ENCODE measurements around the gene ERGIC3.
"Not testable (repeated sequence)": the region's sequence is repeated elsewhere in the genome, so short reads cannot be mapped to it uniquely, and the experiment has no call there.

Gene ERGIC3

DNA sequence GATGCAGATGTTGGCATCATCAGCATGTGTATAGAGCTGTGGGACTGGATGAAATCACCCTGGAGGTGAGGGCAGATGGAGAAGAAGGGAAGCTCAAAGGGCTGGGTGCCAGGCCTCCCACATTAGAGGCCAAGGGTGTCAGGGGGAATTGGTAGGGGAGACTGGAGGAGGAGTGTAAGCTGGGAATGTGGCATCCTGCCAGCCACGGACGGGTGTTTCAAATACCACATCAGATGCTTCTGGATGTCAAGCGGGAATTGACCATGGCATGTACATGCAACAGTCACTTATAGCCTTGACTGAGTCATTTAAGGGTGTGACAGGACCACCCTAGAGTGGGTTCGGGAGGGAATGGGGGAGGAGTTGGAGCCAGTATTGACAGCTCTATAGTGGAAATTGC lies 9.6 kb downstream of the ERGIC3 start:
- Histone ChIP-seq H3K4me2 (ENCODE audit: low read length) (no peak overlapping the region), H2BK5ac (ENCODE audit: low read depth, low read length, poor library complexity) (no peak overlapping the region), H3K4ac (ENCODE audit: low read depth, low read length) (no peak overlapping the region), H2BK12ac (ENCODE audit: low read length) (no peak overlapping the region), H3K23ac (ENCODE audit: low read length) (no peak overlapping the region), H3K14ac (ENCODE audit: low read length) (no peak overlapping the region), H4K8ac (ENCODE audit: low read depth, low read length) (no peak overlapping the region), H3K9ac (ENCODE audit: low read length) (no peak overlapping the region), H3K9me3 (ENCODE audit: insufficient read depth, low read depth, low read length) (no peaks in the 10 kb centered on the region), H3K79me2 (ENCODE audit: control insufficient read depth, insufficient read depth, low read length, poor library complexity) (no peaks in the 10 kb centered on the region), H3K27me3 (ENCODE audit: insufficient read depth, low read length) (no peaks in the 10 kb centered on the region), H2AFZ (ENCODE audit: insufficient read depth, low read length, poor library complexity) (no peak overlapping the region), H2AK5ac (ENCODE audit: low read length) (no peak overlapping the region), H3K18ac (ENCODE audit: low read length) (no peak overlapping the region), H4K12ac (ENCODE audit: low read depth, low read length) (no peak overlapping the region), H2BK120ac (ENCODE audit: insufficient read depth, low read length, poor library complexity) (no peak overlapping the region), H3K27ac (ENCODE audit: low read depth, low read length) (no peak overlapping the region), H3K4me1 (ENCODE audit: control insufficient read depth in 1 of 2, insufficient read depth in 2 of 2, low read length in 2 of 2) (no peaks in the 10 kb centered on the region), H3K79me1 (ENCODE audit: low read length) (no peaks in the 10 kb centered on the region), H3K4me3 (ENCODE audit: low read depth, low read length) (no peak overlapping the region), H3K36me3 (ENCODE audit: control insufficient read depth in 1 of 2, insufficient read depth in 2 of 2, low read length in 2 of 2) (peaks cover 61 to 79% of the 10 kb centered on the region in 2 experiments), H4K91ac (ENCODE audit: low read depth, low read length) (no peak overlapping the region)
- DNase-seq, result no peak
- WGBS (ENCODE audit: extremely low coverage, insufficient coverage, insufficient read length), result no CpG with 5 or more reads among the region's 4 CpGs

GRCh38 chr20:35552914-35553313 lies 11.0 kb downstream of the ERGIC3 start:
- no peak overlapping the region for H3K4ac ChIP-seq (ENCODE audit: low read depth, low read length)
- no peak overlapping the region for H3K23ac ChIP-seq (ENCODE audit: low read length)
- no peaks in the 10 kb centered on the region for H3K79me1 ChIP-seq (ENCODE audit: low read length)
- peaks cover 69 to 82% of the 10 kb centered on the region in 2 experiments for H3K36me3 ChIP-seq (ENCODE audit: control insufficient read depth in 1 of 2, insufficient read depth in 2 of 2, low read length in 2 of 2)
- no peak overlapping the region for H3K18ac ChIP-seq (ENCODE audit: low read length)
- no peak overlapping the region for H3K4me2 ChIP-seq (ENCODE audit: low read length)
- H3K27ac ChIP-seq (ENCODE audit: low read depth, low read length), result no peak overlapping the region
- H3K9ac ChIP-seq (ENCODE audit: low read length), result no peak overlapping the region
- H3K4me3 ChIP-seq (ENCODE audit: low read depth, low read length), result no peak overlapping the region
- no peak overlapping the region for H3K14ac ChIP-seq (ENCODE audit: low read length)
- H3K4me1 ChIP-seq (ENCODE audit: control insufficient read depth in 1 of 2, insufficient read depth in 2 of 2, low read length in 2 of 2), result no peaks in the 10 kb centered on the region
- H3K27me3 ChIP-seq (ENCODE audit: insufficient read depth, low read length), result no peaks in the 10 kb centered on the region
- no peak overlapping the region for H2AFZ ChIP-seq (ENCODE audit: insufficient read depth, low read length, poor library complexity)
- H2BK120ac ChIP-seq (ENCODE audit: insufficient read depth, low read length, poor library complexity), result no peak overlapping the region
- no peak overlapping the region for H2AK5ac ChIP-seq (ENCODE audit: low read length)
- no peaks in the 10 kb centered on the region for H3K9me3 ChIP-seq (ENCODE audit: insufficient read depth, low read depth, low read length)
- no peak for DNase-seq
- no peak overlapping the region for H2BK12ac ChIP-seq (ENCODE audit: low read length)
- no peak overlapping the region for H2BK5ac ChIP-seq (ENCODE audit: low read depth, low read length, poor library complexity)
- WGBS (ENCODE audit: extremely low coverage, insufficient coverage, insufficient read length), result no CpG with 5 or more reads among the region's 3 CpGs
- H4K91ac ChIP-seq (ENCODE audit: low read depth, low read length), result no peak overlapping the region
- H3K79me2 ChIP-seq (ENCODE audit: control insufficient read depth, insufficient read depth, low read length, poor library complexity), result no peaks in the 10 kb centered on the region
- H4K12ac ChIP-seq (ENCODE audit: low read depth, low read length), result no peak overlapping the region
- H4K8ac ChIP-seq (ENCODE audit: low read depth, low read length), result no peak overlapping the region

DNA sequence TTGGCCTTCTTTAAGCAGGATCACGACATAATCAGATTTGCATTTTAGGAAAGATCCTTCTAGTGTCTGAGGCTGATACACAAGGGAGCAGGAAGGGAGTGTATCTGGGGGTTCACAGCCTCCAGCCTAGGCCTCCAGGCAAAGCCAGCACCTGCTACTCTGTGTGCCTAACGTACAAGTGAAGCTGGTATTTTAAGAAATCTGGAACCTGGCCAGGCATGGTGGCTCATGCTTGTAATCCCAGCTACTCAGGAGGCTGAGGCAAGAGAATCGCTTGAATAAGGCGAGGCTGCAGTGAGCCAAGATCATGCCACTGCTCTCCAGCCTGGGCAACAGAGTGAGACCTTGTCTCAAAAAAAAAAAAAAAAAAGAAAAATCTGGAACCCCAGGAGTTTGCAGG lies 13.6 kb downstream of the ERGIC3 start:
- H3K23ac ChIP-seq (ENCODE audit: low read length); H3K27ac ChIP-seq (ENCODE audit: low read depth, low read length); H4K91ac ChIP-seq (ENCODE audit: low read depth, low read length); H2AK5ac ChIP-seq (ENCODE audit: low read length); H3K79me1 ChIP-seq (ENCODE audit: low read length); H2BK5ac ChIP-seq (ENCODE audit: low read depth, low read length, poor library complexity); H3K14ac ChIP-seq (ENCODE audit: low read length); H3K27me3 ChIP-seq (ENCODE audit: insufficient read depth, low read length); H3K9ac ChIP-seq (ENCODE audit: low read length); H3K79me2 ChIP-seq (ENCODE audit: control insufficient read depth, insufficient read depth, low read length, poor library complexity); H2BK12ac ChIP-seq (ENCODE audit: low read length); DNase-seq; H4K12ac ChIP-seq (ENCODE audit: low read depth, low read length); H4K8ac ChIP-seq (ENCODE audit: low read depth, low read length); H2BK120ac ChIP-seq (ENCODE audit: insufficient read depth, low read length, poor library complexity); H3K4me2 ChIP-seq (ENCODE audit: low read length); H2AFZ ChIP-seq (ENCODE audit: insufficient read depth, low read length, poor library complexity); H3K18ac ChIP-seq (ENCODE audit: low read length); H3K4ac ChIP-seq (ENCODE audit: low read depth, low read length); H3K4me3 ChIP-seq (ENCODE audit: low read depth, low read length); H3K9me3 ChIP-seq (ENCODE audit: insufficient read depth, low read depth, low read length): not testable (repeated sequence)
- WGBS (ENCODE audit: extremely low coverage, insufficient coverage, insufficient read length), result no CpG with 5 or more reads among the region's 4 CpGs
- Histone ChIP-seq H3K4me1 (ENCODE audit: control insufficient read depth in 1 of 2, insufficient read depth in 2 of 2, low read length in 2 of 2) (peaks cover 11 to 13% of the 10 kb centered on the region in 2 experiments), H3K36me3 (ENCODE audit: control insufficient read depth in 1 of 2, insufficient read depth in 2 of 2, low read length in 2 of 2) (peaks cover 70 to 81% of the 10 kb centered on the region in 2 experiments)

DNA sequence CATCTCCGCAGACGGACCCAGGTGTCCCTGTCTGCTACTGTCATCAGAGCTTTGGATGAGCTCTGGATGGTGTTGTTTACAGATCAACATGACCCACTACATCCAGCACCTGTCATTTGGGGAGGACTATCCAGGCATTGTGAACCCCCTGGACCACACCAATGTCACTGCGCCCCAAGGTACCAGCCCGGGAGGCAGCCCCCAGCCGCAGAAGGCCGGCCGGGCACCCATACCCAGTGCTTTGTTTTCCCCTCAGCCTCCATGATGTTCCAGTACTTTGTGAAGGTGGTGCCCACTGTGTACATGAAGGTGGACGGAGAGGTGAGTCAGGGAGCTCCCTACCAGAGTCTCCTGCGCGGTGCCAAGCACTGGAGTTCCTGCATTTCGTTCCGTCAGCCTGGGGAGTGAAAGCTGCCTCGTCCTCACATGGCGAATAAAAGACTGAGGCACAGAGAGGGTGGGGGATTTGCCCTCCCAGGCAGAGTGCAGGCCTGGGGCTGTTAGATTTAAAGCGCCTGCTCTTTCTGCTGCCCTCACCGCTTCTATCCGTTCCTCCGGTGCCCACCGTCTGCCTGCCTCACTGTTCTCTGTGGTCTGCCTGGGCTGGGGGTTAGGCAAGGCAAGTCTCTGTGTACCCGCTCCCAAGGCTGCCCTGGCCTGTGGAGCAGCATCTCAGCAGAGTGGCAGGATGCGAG lies 14.2 kb downstream of the ERGIC3 start:
- WGBS (ENCODE audit: extremely low coverage, insufficient coverage, insufficient read length), result no CpG with 5 or more reads among the region's 21 CpGs
- Histone ChIP-seq H2BK120ac (ENCODE audit: insufficient read depth, low read length, poor library complexity) (no peak overlapping the region), H3K4me3 (ENCODE audit: low read depth, low read length) (no peak overlapping the region), H3K9me3 (ENCODE audit: insufficient read depth, low read depth, low read length) (no peaks in the 10 kb centered on the region), H4K12ac (ENCODE audit: low read depth, low read length) (no peak overlapping the region), H3K4me2 (ENCODE audit: low read length) (no peak overlapping the region), H2BK12ac (ENCODE audit: low read length) (no peak overlapping the region), H3K79me2 (ENCODE audit: control insufficient read depth, insufficient read depth, low read length, poor library complexity) (no peaks in the 10 kb centered on the region), H2AFZ (ENCODE audit: insufficient read depth, low read length, poor library complexity) (no peak overlapping the region), H3K4ac (ENCODE audit: low read depth, low read length) (no peak overlapping the region), H2AK5ac (ENCODE audit: low read length) (no peak overlapping the region), H4K91ac (ENCODE audit: low read depth, low read length) (no peak overlapping the region), H3K23ac (ENCODE audit: low read length) (no peak overlapping the region), H3K79me1 (ENCODE audit: low read length) (no peaks in the 10 kb centered on the region), H3K18ac (ENCODE audit: low read length) (no peak overlapping the region), H3K36me3 (ENCODE audit: control insufficient read depth in 1 of 2, insufficient read depth in 2 of 2, low read length in 2 of 2) (peaks cover 67 to 77% of the 10 kb centered on the region in 2 experiments), H4K8ac (ENCODE audit: low read depth, low read length) (no peak overlapping the region), H3K14ac (ENCODE audit: low read length) (no peak overlapping the region), H2BK5ac (ENCODE audit: low read depth, low read length, poor library complexity) (no peak overlapping the region), H3K27ac (ENCODE audit: low read depth, low read length) (no peak overlapping the region), H3K4me1 (ENCODE audit: control insufficient read depth in 1 of 2, insufficient read depth in 2 of 2, low read length in 2 of 2) (peaks cover 17 to 18% of the 10 kb centered on the region in 2 experiments), H3K9ac (ENCODE audit: low read length) (no peak overlapping the region), H3K27me3 (ENCODE audit: insufficient read depth, low read length) (no peaks in the 10 kb centered on the region)
- no peak for DNase-seq
